Tibial nerve (tissue), 4 donors: ENCODE measurements around the gene GPR152. TPM values are rescaled to one million over a fixed set of nuclear protein-coding genes. Genes with fewer than 3 reads are reported as not detected.

Source experiments
- DNase-seq, 2 donors: peaks; one replicate each; pipeline ENCODE4 v3.0.0-alpha.2; 2019; ENCODE audit warnings: low spot score in 2 of 2
- H3K27ac ChIP-seq, 4 donors: fragments of 200-600 bp; sonication (generic) in 3 of 4; one replicate each; pipeline ENCODE4 v1.5.1; 2017 to 2019; ENCODE audit warnings: mild to moderate bottlenecking in 1 of 4
- H3K27me3 ChIP-seq, 2 donors: fragments of 200-600 bp; sonication (generic) in 1 of 2; one replicate each; pipeline versions ENCODE4 v1.5.1 to v1.6.0; 2017 to 2019
- H3K36me3 ChIP-seq, 3 donors: fragments of 200-600 bp; sonication (generic); one replicate each; pipeline ENCODE4 v1.5.1; 2018 to 2019
- H3K4me1 ChIP-seq, 4 donors: fragments of 200-600 bp; sonication (generic) in 3 of 4; one replicate each; pipeline ENCODE4 v1.5.1; 2017 to 2019
- H3K4me3 ChIP-seq, 4 donors: fragments of 200-600 bp; sonication (generic) in 3 of 4; one replicate each; pipeline ENCODE4 v1.5.1; 2017 to 2019; ENCODE audit warnings: mild to moderate bottlenecking in 1 of 4, moderate library complexity in 1 of 4
- H3K9me3 ChIP-seq, 4 donors: fragments of 200-600 bp; sonication (generic) in 3 of 4; one replicate each; pipeline ENCODE4 v1.5.1; 2017 to 2019
- EP300 ChIP-seq, 2 donors: sonication (generic); formaldehyde crosslinking; IDR thresholded peaks; one replicate each; pipeline ENCODE4 v1.6.1; 2017; ENCODE audit warnings: antibody characterized with exemption in 2 of 2, mild to moderate bottlenecking in 1 of 2
- POLR2A ChIP-seq, 2 donors: fragments of 450-650 bp; IDR thresholded peaks; one replicate each; pipeline ENCODE4 v1.6.1; 2017; ENCODE audit warnings: antibody characterized with exemption in 2 of 2, mild to moderate bottlenecking in 2 of 2, moderate library complexity in 2 of 2
- WGBS, 2 donors: methylation state at CpG; one replicate each; pipeline ENCODE4 v1.1.5; 2018; 5-methylcytosine and 5-hydroxymethylcytosine counted together
- total RNA-seq, 4 donors: library from RNA; depleted of rRNA; stranded (reverse); fragments of >200 nt; gene quantifications; one replicate each; pipeline ENCODE4 v1.1.0, GENCODE V29; 2016
- TF ChIP-seq, protein P1 (sequence below), 5 experiments: fragments of 200-600 bp in 3 of 5; fragments of 450-650 bp in 2 of 5; sonication (generic) in 3 of 5; IDR thresholded peaks; one replicate each; pipeline ENCODE4 v1.5.1; 2016 to 2019; ENCODE audit warnings: antibody characterized with exemption in 5 of 5, mild to moderate bottlenecking in 3 of 5, moderate library complexity in 2 of 5

Gene GPR152
- total RNA-seq, 4 donors from 2014 or later, result not detected

DNA sequence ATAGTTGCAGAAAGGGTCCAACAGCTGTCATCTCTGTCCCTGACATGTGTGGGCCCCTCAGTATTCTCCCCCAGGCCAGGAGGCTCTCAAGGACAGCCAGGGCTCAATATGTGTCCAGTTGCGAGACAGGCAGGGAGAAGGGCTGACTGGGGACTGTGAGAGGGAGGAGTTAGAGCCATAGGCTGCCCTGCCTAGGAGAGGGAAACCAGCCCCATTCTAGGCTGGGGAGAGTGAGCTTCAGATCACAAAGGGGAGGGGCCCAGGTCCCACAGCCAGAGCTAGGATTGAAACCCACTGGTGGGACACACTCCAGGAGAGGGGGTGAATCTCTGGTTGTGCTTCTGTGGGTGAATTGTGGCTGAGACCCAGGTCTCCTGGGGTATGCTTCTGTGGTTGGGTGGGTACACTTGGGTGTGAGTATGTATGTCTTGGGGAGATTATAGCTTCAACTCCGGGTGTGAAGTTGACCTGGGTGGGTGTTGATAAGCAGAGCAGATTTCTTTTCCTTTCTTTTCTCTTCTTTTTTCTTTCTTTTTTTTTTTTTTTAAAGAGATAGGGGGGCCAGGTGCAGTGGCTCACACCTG is 39.2 kb downstream of the GPR152 start:
- 40 to 52% methylated on average over 2 of the region's 2 CpGs for WGBS, 2 donors
- DNase-seq, result no peak
- Histone ChIP-seq H3K4me3 (no peak overlapping the region), H3K36me3 (no peaks in the 10 kb centered on the region), H3K27me3 (peaks cover 0 to 48% of the 10 kb centered on the region in 2 donors), H3K4me1 (peaks cover 0 to 79% (median 49%) of the 10 kb centered on the region in 4 donors), H3K9me3 (no peaks in the 10 kb centered on the region), H3K27ac (peak overlapping the region in 1 of 4 donors; percentile 14)
- TF ChIP-seq POLR2A (IDR thresholded peaks at IDR 0.05), result no peak

DNA sequence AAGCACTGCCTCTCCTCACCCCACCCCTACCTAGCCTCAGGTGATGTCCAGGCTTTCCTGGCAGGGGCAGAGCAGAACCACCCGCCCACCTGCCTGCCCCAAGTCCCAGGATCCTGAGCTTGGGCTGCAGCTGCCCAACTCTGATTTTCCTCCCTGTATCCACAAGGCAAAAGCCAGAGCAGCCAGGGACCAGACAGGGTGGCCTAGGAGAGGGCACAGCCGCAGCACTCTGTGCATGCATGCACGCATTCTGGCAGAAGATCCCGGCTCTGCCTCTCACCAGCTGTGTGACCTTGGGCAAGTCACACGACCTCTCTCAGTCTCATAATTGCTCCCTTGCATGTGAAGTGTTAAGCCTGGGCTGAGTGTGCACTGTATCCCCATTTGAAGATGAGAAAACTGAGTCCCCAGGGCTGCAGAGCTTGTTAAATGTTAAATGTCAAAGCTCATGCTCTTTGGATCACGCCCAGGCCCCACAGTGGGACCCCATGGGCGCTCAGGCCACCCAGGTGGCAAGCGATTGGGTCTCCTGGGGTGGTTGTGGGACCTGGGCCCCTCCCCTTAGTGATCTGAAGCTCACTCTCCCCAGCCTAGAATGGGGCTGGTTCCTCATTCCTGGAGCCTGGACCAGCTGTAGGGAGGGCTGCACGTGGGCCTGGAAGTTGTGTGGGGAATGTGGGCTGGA is 39.9 kb downstream of the GPR152 start:
- Histone ChIP-seq H3K4me3 (no peak overlapping the region), H3K27me3 (peaks cover 0 to 48% of the 10 kb centered on the region in 2 donors), H3K9me3 (no peaks in the 10 kb centered on the region), H3K36me3 (no peaks in the 10 kb centered on the region), H3K4me1 (peaks cover 0 to 75% (median 49%) of the 10 kb centered on the region in 4 donors), H3K27ac (peak overlapping the region in 1 of 4 donors; percentile 14)
- TF ChIP-seq POLR2A (IDR thresholded peaks at IDR 0.05), result no peak
- TF ChIP-seq EP300 (IDR thresholded peaks at IDR 0.05), result no peak
- TF ChIP-seq, protein P1, sequence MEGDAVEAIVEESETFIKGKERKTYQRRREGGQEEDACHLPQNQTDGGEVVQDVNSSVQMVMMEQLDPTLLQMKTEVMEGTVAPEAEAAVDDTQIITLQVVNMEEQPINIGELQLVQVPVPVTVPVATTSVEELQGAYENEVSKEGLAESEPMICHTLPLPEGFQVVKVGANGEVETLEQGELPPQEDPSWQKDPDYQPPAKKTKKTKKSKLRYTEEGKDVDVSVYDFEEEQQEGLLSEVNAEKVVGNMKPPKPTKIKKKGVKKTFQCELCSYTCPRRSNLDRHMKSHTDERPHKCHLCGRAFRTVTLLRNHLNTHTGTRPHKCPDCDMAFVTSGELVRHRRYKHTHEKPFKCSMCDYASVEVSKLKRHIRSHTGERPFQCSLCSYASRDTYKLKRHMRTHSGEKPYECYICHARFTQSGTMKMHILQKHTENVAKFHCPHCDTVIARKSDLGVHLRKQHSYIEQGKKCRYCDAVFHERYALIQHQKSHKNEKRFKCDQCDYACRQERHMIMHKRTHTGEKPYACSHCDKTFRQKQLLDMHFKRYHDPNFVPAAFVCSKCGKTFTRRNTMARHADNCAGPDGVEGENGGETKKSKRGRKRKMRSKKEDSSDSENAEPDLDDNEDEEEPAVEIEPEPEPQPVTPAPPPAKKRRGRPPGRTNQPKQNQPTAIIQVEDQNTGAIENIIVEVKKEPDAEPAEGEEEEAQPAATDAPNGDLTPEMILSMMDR (IDR thresholded peaks at IDR 0.05), result no peak
- DNase-seq, result no peak
- WGBS, 2 donors, result 41 to 50% methylated on average over 4 to 8 of the region's 9 CpGs

- DNase-seq, result no peak
- no peak overlapping the region for H3K4me3 ChIP-seq
- H3K27ac ChIP-seq, result peak overlapping the region in 2 of 4 donors; percentile 64 to 77
- no peaks in the 10 kb centered on the region for H3K9me3 ChIP-seq
- peaks cover 0 to 66% (median 46%) of the 10 kb centered on the region in 4 donors for H3K4me1 ChIP-seq
- no peaks in the 10 kb centered on the region for H3K36me3 ChIP-seq
- WGBS, 2 donors, result 66 to 81% methylated on average over 7 of the region's 7 CpGs
- peaks cover 0 to 52% of the 10 kb centered on the region in 2 donors for H3K27me3 ChIP-seq
- TF ChIP-seq EP300 (IDR thresholded peaks at IDR 0.05), result no peak
- TF ChIP-seq, protein P1 (IDR thresholded peaks at IDR 0.05), result no peak
- TF ChIP-seq POLR2A (IDR thresholded peaks at IDR 0.05), result no peak
Measured at GRCh38 chr11:67411785-67412152, 40.8 kb downstream of the GPR152 start.

DNA sequence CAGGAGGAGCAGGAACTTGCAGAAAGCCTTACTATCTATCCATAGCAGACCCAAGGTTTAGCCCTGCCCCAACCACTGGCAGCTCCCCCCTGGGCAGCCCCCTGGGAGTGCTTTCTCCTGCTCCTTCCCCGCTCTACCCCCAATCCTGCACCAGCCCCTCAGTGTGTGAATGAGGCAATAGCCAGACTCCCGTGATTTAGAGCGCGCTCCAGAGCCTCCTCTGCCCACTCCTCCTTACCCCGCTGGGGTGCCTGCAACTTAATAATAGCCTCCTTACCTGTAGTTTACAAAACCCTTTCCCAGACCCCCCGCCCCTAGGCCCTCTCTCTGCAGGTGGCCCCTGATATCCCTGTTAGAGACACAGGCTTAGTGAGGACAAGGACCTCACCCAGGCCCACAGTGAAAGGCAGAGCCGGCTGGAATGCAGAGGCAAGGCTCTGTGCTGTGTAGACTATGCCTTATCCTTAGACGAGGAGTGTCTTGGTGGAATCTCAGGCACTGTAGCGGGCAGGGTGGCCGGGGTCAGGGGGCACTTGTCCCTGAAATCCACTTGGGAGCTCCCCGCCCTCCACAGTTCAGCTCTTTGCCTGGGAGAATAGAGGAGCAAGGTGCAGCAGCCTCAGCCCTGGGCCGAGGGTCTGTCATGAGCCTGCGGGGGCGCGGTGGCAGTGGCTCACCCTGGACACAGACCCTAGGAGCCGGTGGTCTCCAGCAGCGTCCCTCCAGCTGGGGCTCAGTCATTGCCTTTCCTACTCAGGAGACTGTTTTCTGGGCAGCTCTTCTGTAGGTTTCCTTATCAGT is 41.3 kb downstream of the GPR152 start:
- H3K4me1 ChIP-seq, result peaks cover 0 to 60% (median 43%) of the 10 kb centered on the region in 4 donors
- 66 to 71% methylated on average over 12 to 13 of the region's 17 CpGs for WGBS, 2 donors
- H3K36me3 ChIP-seq, result no peaks in the 10 kb centered on the region
- H3K9me3 ChIP-seq, result no peaks in the 10 kb centered on the region
- DNase-seq, result no peak
- peaks cover 0 to 52% of the 10 kb centered on the region in 2 donors for H3K27me3 ChIP-seq
- no peak overlapping the region for H3K4me3 ChIP-seq
- peak overlapping the region in 3 of 4 donors; percentile 60 to 77 (median 64) for H3K27ac ChIP-seq
- TF ChIP-seq, protein P1 (IDR thresholded peaks at IDR 0.05), result no peak
- no peak for TF ChIP-seq EP300 (IDR thresholded peaks at IDR 0.05)
- TF ChIP-seq POLR2A (IDR thresholded peaks at IDR 0.05), result no peak

DNA sequence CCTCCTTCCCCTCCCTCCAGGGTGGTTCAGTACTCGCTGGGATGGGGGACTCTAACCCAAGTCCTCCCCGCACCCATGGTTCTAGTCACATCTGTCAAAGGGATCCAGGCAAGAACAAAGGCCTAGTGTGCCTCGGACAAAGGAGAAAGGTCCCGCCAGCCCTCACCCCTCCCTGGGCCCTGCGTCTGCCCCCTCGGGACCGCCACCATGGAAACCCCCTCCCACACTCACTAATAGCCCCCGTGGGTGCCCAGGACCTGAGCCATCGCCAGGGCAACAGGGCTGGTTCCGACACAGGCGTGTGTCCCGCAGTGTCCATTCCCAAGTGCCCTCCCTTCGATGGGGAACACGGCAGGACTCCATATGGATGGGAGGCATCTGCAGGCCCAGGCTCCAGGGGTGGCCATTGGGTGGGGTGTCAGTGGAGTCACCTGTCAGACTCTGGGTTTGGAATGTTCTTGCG is 42.1 kb downstream of the GPR152 start:
- TF ChIP-seq EP300 (IDR thresholded peaks at IDR 0.05), result peak in 1 of 2 donors; percentile 43
- TF ChIP-seq, protein P1 (IDR thresholded peaks at IDR 0.05), result no peak
- no peak overlapping the region for H3K4me3 ChIP-seq
- no peaks in the 10 kb centered on the region for H3K9me3 ChIP-seq
- peaks cover 0 to 52% of the 10 kb centered on the region in 2 donors for H3K27me3 ChIP-seq
- peak overlapping the region in 3 of 4 donors; percentile 60 to 77 (median 64) for H3K27ac ChIP-seq
- no peak for DNase-seq
- H3K4me1 ChIP-seq, result peaks cover 0 to 55% (median 37%) of the 10 kb centered on the region in 4 donors
- WGBS, 2 donors, result 30 to 48% methylated on average over 2 to 15 of the region's 15 CpGs
- H3K36me3 ChIP-seq, result no peaks in the 10 kb centered on the region
